ENCODE measurements around the gene SCAI.
"Not testable (repeated sequence)": the region's sequence is repeated elsewhere in the genome, so short reads cannot be mapped to it uniquely, and the experiment has no call there.

GRCh38 chr9:124920394-124920793 is 222.9 kb downstream of the SCAI start:
- TF ChIP-seq CTCF (conservative IDR thresholded peaks at IDR 0.05; ENCODE audit: low read depth in 2 of 2); EZH2 (IDR thresholded peaks at IDR 0.05; ENCODE audit: low read depth, unreplicated experiment): not testable (repeated sequence)
